ENCODE data around the gene MS4A8. TPM values are rescaled to one million over a fixed set of nuclear protein-coding genes. Genes with fewer than 3 reads are reported as not detected.

Gene MS4A8
- total RNA-seq, 2 donors from 2014 or later: not detected

- DNase-seq (ENCODE audit: low spot score): no peak
- Histone ChIP-seq H3K27ac (no peak overlapping the region), H3K4me3 (no peak overlapping the region), H3K36me3 (no peaks in the 10 kb centered on the region), H3K27me3 (no peaks in the 10 kb centered on the region), H3K9me3 (peaks cover 0 to 21% of the 10 kb centered on the region in 2 donors), H3K4me1 (no peaks in the 10 kb centered on the region)
- TF ChIP-seq, protein P1, sequence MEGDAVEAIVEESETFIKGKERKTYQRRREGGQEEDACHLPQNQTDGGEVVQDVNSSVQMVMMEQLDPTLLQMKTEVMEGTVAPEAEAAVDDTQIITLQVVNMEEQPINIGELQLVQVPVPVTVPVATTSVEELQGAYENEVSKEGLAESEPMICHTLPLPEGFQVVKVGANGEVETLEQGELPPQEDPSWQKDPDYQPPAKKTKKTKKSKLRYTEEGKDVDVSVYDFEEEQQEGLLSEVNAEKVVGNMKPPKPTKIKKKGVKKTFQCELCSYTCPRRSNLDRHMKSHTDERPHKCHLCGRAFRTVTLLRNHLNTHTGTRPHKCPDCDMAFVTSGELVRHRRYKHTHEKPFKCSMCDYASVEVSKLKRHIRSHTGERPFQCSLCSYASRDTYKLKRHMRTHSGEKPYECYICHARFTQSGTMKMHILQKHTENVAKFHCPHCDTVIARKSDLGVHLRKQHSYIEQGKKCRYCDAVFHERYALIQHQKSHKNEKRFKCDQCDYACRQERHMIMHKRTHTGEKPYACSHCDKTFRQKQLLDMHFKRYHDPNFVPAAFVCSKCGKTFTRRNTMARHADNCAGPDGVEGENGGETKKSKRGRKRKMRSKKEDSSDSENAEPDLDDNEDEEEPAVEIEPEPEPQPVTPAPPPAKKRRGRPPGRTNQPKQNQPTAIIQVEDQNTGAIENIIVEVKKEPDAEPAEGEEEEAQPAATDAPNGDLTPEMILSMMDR (IDR thresholded peaks at IDR 0.05): no peak
Measured at GRCh38 chr11:60744114-60744513, 44.7 kb downstream of the MS4A8 start.

GRCh38 chr11:60747359-60747873 lies 48.0 kb downstream of the MS4A8 start:
- Histone ChIP-seq H3K4me3 (no peak overlapping the region), H3K27me3 (no peaks in the 10 kb centered on the region), H3K27ac (no peak overlapping the region), H3K36me3 (no peaks in the 10 kb centered on the region), H3K4me1 (no peaks in the 10 kb centered on the region), H3K9me3 (peaks cover 0 to 7% of the 10 kb centered on the region in 2 donors)
- TF ChIP-seq, protein P1 (IDR thresholded peaks at IDR 0.05): no peak
- DNase-seq (ENCODE audit: low spot score): no peak

GRCh38 chr11:60748225-60748624 lies 48.8 kb downstream of the MS4A8 start:
- TF ChIP-seq, protein P1 (IDR thresholded peaks at IDR 0.05): no peak
- no peak overlapping the region for H3K4me3 ChIP-seq

DNA sequence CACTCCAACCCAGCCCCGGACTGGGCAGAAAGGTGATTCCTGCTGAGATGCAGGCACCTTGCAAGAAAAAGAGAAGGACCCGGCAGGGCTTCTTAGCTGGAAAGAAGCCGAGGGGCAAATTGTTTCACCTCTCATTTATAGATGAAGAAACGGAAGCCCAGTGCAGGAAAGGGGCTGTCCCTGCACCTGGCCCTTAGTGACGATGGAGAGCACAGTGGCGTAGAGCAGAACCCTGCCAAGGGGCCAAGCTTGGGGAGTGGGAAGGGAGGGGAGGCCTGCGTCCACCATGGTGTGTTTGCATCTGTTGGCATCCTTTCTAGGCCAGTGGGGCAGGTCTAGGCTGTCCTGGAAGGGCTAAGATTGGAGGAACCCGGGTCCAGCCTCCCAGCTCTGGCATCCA lies 49.4 kb downstream of the MS4A8 start:
- no peaks in the 10 kb centered on the region for H3K36me3 ChIP-seq
- H3K4me3 ChIP-seq: no peak overlapping the region
- no peak overlapping the region for H3K27ac ChIP-seq
- no peaks in the 10 kb centered on the region for H3K4me1 ChIP-seq
- TF ChIP-seq, protein P1 (IDR thresholded peaks at IDR 0.05): no peak
- DNase-seq (ENCODE audit: low spot score): no peak
- H3K9me3 ChIP-seq: peaks cover 0 to 5% of the 10 kb centered on the region in 2 donors
- no peaks in the 10 kb centered on the region for H3K27me3 ChIP-seq

More at GRCh38 chr11:60748225-60748624, 48.8 kb downstream of the MS4A8 start:
- Histone ChIP-seq H3K27me3 (no peaks in the 10 kb centered on the region), H3K9me3 (peaks cover 0 to 5% of the 10 kb centered on the region in 2 donors), H3K36me3 (no peaks in the 10 kb centered on the region), H3K27ac (no peak overlapping the region), H3K4me1 (no peaks in the 10 kb centered on the region)
- no peak for DNase-seq (ENCODE audit: low spot score)

GRCh38 chr11:60750911-60751310 lies 51.5 kb downstream of the MS4A8 start:
- Histone ChIP-seq H3K27ac (no peak overlapping the region), H3K27me3 (no peaks in the 10 kb centered on the region), H3K9me3 (no peaks in the 10 kb centered on the region), H3K4me1 (no peaks in the 10 kb centered on the region), H3K4me3 (no peak overlapping the region), H3K36me3 (no peaks in the 10 kb centered on the region)
- no peak for DNase-seq (ENCODE audit: low spot score)
- TF ChIP-seq, protein P1 (IDR thresholded peaks at IDR 0.05): no peak

DNA sequence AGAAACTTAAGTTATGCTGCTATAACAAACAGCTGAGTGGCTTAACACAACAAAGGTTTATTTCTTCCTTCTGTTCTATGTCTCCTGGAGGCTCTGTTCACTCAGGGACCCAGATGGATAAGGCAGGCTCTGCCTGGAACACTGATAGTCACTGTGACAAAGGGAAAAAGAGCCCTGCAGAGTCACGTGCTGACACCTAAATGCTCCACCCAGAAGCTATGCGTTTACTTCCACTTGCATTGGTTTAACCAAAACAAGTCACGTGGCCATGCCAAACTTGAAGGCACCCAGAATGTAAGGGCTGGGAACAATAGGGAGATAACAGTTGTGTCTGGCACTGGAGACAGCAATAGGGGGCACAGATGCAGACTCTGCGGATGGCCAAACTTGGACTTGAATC lies 53.9 kb downstream of the MS4A8 start:
- no peaks in the 10 kb centered on the region for H3K9me3 ChIP-seq

More for the DNA sequence above, 53.9 kb downstream of the MS4A8 start:
- Histone ChIP-seq H3K36me3 (no peaks in the 10 kb centered on the region), H3K4me3 (no peak overlapping the region), H3K4me1 (no peaks in the 10 kb centered on the region), H3K27me3 (no peaks in the 10 kb centered on the region), H3K27ac (no peak overlapping the region)
- no peak for DNase-seq (ENCODE audit: low spot score)
- TF ChIP-seq, protein P1 (IDR thresholded peaks at IDR 0.05): no peak

Measured in right atrium auricular region (tissue), 2 donors.